A375 (cell line): ENCODE data around the gene ZNF613. TPM values are rescaled to one million over a fixed set of nuclear protein-coding genes. Genes with fewer than 3 reads are reported as not detected.

ENCODE experiments used
- total RNA-seq: library from RNA; depleted of rRNA; stranded (reverse); fragments of >200 nt; shearing (Covaris generic); gene quantifications from 2 replicates; pipeline ENCODE4 v1.2.3, GENCODE V29; 2014; rRNA removed

The ZNF613 gene
- 1.5 and 1.7 TPM in 2 replicates for total RNA-seq

DNA sequence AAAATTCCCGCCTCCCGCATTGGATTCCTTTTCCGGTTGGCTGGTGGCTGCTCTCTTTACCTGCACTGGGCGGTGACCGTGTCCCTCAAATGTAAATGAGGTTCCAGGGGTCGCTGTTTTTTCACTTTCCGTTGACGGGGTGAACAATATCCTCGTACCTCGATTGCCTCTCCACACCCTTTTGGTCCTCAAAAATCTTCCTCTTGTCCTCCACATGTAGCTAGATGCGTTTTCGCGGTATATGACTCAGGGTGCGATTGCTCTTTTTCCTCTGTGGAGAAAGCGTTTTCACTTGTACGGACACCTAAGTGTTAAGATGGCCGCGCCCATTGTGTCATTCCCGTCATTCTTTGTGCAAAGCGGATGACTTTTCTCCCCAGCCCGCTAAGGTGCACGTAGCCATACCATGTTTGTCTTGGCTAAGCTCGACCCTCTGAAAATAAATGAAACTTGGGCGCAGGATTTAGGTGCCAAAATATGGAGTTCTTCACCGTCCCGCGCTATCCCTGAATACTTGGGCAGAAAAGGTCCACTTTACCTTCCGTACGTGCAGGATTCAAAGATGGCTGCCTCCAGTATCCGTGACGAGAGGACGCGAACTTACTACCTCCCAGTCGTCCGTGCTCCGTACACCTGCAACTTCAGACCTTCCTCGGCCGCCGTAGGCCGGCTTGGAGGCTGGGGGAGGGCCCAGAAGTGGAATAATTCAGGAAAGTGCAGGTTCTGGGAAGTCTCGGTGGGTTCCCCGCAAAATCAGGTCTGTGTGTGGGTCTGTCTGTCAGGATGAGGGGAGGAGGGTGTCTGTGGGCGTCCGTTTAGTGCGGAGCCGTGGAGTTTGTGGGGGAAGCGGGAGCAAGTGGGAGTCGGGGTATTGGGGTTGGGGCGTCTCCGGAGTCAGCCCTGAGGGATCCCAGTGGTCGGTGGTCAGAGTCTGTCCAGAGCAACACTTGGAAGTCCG lies at the start of gene ZNF613:
Gene ZNF613 (plus strand): TSS at position 689 of the 958 bp plus-strand sequence. CDS start 8,749 bp downstream, outside the sequence.

GRCh38 chr19:51887522-51888498 lies 39.5 kb upstream of the ZNF613 start, which contains the start of gene ZNF577:
Gene ZNF577 (minus strand): TSS chr19:51887951. CDS start chr19:51880382, 7,569 bp downstream.

DNA sequence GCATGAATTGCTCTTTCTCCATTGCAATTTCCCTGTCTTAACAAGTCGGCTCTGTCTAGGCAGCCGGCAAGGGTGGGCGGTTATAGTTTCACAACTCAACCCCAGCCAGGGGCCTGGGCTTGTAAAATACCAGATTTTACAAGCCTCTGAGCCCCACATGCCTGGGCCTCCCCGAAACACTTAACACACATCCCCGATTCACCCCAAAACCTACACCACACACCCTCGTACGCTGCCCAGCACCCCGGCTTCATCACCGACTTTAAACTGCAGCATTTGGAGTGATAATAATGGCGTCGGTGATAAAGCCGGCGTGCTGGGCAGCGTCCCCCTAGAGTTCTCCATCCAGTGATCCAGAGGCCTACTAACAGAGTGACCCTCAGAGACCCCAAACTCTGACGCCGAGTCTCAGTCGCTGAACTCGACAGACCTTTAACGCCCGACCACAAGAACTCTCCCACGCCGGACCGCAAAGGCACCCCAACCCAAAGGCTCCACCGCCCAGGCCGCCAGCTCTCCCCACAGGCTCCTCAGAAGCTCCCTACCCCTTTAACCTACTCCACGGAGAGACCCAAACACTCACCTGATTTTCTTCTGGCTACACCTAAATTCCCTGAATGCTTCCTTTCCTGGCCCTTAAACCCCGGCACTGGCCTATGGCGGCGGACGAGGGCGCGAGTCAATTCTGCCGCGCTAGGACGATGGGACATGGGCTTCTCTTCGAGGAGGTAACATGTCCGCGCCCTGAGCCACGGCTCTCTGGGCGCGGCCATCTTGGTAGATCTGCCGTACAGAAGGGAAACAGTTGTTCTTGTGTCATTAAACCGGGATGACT lies 22.7 kb upstream of the ZNF613 start, which contains the start of gene ZNF649:
Gene ZNF649 (minus strand): TSS at position 687 of the 835 bp plus-strand sequence. CDS start 4,910 bp downstream, outside the sequence.

GRCh38 chr19:51986309-51987291 lies 59.3 kb downstream of the ZNF613 start, which contains the start of gene ZNF350:
Gene ZNF350 (minus strand): TSS chr19:51986840. CDS start chr19:51974360, 12,480 bp downstream.

Other genes with a start within 250 kb of the ZNF613 start
- gene SPACA6, start 234.1 kb upstream of the ZNF613 start, total RNA-seq: 3.8 and 8.1 TPM in 2 replicates
- gene HAS1, start 203.5 kb upstream of the ZNF613 start, total RNA-seq: not detected in 2 replicates
- not detected in 2 replicates for gene FPR1, start 175.6 kb upstream of the ZNF613 start, total RNA-seq
- gene FPR2, start 166.3 kb upstream of the ZNF613 start, total RNA-seq: 0.03 TPM in 1 of 2 replicates, not detected in the other
- not detected in 2 replicates for gene FPR3, start 132.3 kb upstream of the ZNF613 start, total RNA-seq
- gene ZNF577, start 39.5 kb upstream of the ZNF613 start, total RNA-seq: 6.2 and 11.5 TPM in 2 replicates
- 4.4 and 6.9 TPM in 2 replicates for gene ZNF649, start 22.5 kb upstream of the ZNF613 start, total RNA-seq
- 4.8 and 6.7 TPM in 2 replicates for gene ZNF350, start 59.4 kb downstream of the ZNF613 start, total RNA-seq
- gene ZNF615, start 80.7 kb downstream of the ZNF613 start, total RNA-seq: 8.3 and 9.7 TPM in 2 replicates
- 6.8 and 7.1 TPM in 2 replicates for gene ZNF614, start 100.9 kb downstream of the ZNF613 start, total RNA-seq
- 5.6 and 6.3 TPM in 2 replicates for gene ZNF432, start 121.4 kb downstream of the ZNF613 start, total RNA-seq
- gene ZNF841, start 168.3 kb downstream of the ZNF613 start, total RNA-seq: 5.7 and 10.1 TPM in 2 replicates
- gene ZNF616, start 212.5 kb downstream of the ZNF613 start, total RNA-seq: 1.5 TPM in 2 replicates
- 0.45 and 1.9 TPM in 2 replicates for gene ZNF836, start 244.1 kb downstream of the ZNF613 start, total RNA-seq